Measurements from ENCODE around the gene CTF1. TPM values are rescaled to one million over a fixed set of nuclear protein-coding genes. Genes with fewer than 3 reads are reported as not detected.

CTF1 gene
- total RNA-seq, 1 experiment from 2014 or later: 1.4 TPM

- POLR2A ChIA-PET: interaction anchor here (0.8 to 2.9 kb wide), 6 partner anchors 12 to 88 kb away, joined by 3 to 15 read pairs (median 4); partner anchors contain the start of gene ZNF629
- intact Hi-C loops (cut with micrococcal nuclease): loop anchor here (1.0 to 5.0 kb wide), 3 partner anchors 46 to 88 kb away; partner anchors contain the start of gene ZNF629
Measured at GRCh38 chr16:30874821-30875717, 21.3 kb upstream of the CTF1 start.

More at GRCh38 chr16:30874821-30875717, 21.3 kb upstream of the CTF1 start:
- H4K20me1 ChIP-seq (ENCODE audit: insufficient read depth): no peaks in the 10 kb centered on the region
- H3K27me3 ChIP-seq (ENCODE audit: insufficient read depth, low read length): no peaks in the 10 kb centered on the region
- peak; percentile 91 for ATAC-seq
- ChIA-PET RAD21 (ENCODE audit: low non-redundant PET in 1 of 2, low total read pairs in 2 of 2, uncharacterized antibody in 2 of 2, unreplicated experiment in 2 of 2) (no interaction called here), CTCF (interaction anchor here (1.6 kb wide), 1 partner anchor 30 kb away, joined by 4 read pairs; no protein-coding TSS in a partner anchor)
- H3K27ac ChIP-seq (ENCODE audit: low read depth, low read length): peak overlapping the region; percentile 97
- no peaks in the 10 kb centered on the region for H3K36me3 ChIP-seq (ENCODE audit: control insufficient read depth in 1 of 2, insufficient read depth in 2 of 2, low read length in 2 of 2)
- DNase-seq (ENCODE audit: low read depth, low spot score): peak; percentile 74
- H3K4me3 ChIP-seq (replicated peaks in 1 of 2; ENCODE audit: low read depth in 1 of 2, low read length in 2 of 2): peak overlapping the region; percentile 87 to 89
- BruUV-seq (replicated peaks): TSS peak; percentile 70
- peak overlapping the region; percentile 93 for H3K9ac ChIP-seq (ENCODE audit: low read length)
- no peaks in the 10 kb centered on the region for H3K9me3 ChIP-seq (ENCODE audit: control insufficient read depth in 1 of 2, insufficient read depth in 1 of 2, low read depth in 1 of 2, low read length in 2 of 2)
- peaks cover 0 to 26% of the 10 kb centered on the region in 2 experiments; a peak in 3 of 4 replicates for H3K4me1 ChIP-seq (ENCODE audit: control insufficient read depth in 1 of 2, insufficient read depth in 2 of 2, low read length in 2 of 2)
- H3K4me2 ChIP-seq (ENCODE audit: low read length): peak overlapping the region; percentile 97
- no peaks in the 10 kb centered on the region for H3K9me2 ChIP-seq (ENCODE audit: insufficient read depth)
- TF ChIP-seq JUND (IDR thresholded peaks at IDR 0.05) (peak; percentile 0; the same call in 1 of the 2 replicates), ZBTB33 (IDR thresholded peaks at IDR 0.05; ENCODE audit: extremely low read depth, insufficient replicate concordance, low read length) (peak; percentile 49), EZH2 (IDR thresholded peaks at IDR 0.05) (no peak), EZH2phosphoT487 (IDR thresholded peaks at IDR 0.05; ENCODE audit: borderline replicate concordance) (no peak), MAX (IDR thresholded peaks at IDR 0.05) (peak; percentile 94), ZNF274 (IDR thresholded peaks at IDR 0.05; ENCODE audit: low read depth, low read length) (no peak), CEBPB (IDR thresholded peaks at IDR 0.05; ENCODE audit: low read depth) (no peak), POLR2AphosphoS5 (IDR thresholded peaks at IDR 0.05; ENCODE audit: low read depth, low read length) (peak; percentile 99), YY1 (IDR thresholded peaks at IDR 0.05; ENCODE audit: extremely low read depth, insufficient replicate concordance, low read depth, low read length) (peak; percentile 80), CBX3 (IDR thresholded peaks at IDR 0.05; ENCODE audit: low read depth) (peak; percentile 95), RAD21 (IDR thresholded peaks at IDR 0.05; ENCODE audit: low read depth) (peak; percentile 18; the same call in 1 of the 2 replicates), SRF (IDR thresholded peaks at IDR 0.05; ENCODE audit: low read depth) (no peak), CTCF (IDR thresholded peaks at IDR 0.05 in 2 of 3, conservative IDR thresholded peaks at IDR 0.05 in 1 of 3; ENCODE audit: borderline replicate concordance in 1 of 3, insufficient read depth in 1 of 3, low read depth in 2 of 3, low read length in 2 of 3) (no peak), SP1 (IDR thresholded peaks at IDR 0.05; ENCODE audit: low read depth) (peak; percentile 67), EGR1 (IDR thresholded peaks at IDR 0.05; ENCODE audit: low read depth) (no peak), SIN3A (IDR thresholded peaks at IDR 0.05; ENCODE audit: low read depth) (peak; percentile 95), ELF1 (IDR thresholded peaks at IDR 0.05; ENCODE audit: borderline replicate concordance, low read depth) (no peak; the same call in 1 of the 2 replicates), ATF3 (IDR thresholded peaks at IDR 0.05) (no peak), ZFX (IDR thresholded peaks at IDR 0.05) (peak; percentile 92), TCF7L2 (IDR thresholded peaks at IDR 0.05; ENCODE audit: borderline replicate concordance, extremely low read depth, insufficient read depth, insufficient read length) (peak; percentile 63), POLR2A (IDR thresholded peaks at IDR 0.05; ENCODE audit: borderline replicate concordance, extremely low read depth, insufficient read depth, insufficient read length) (peak; percentile 96)
- peak overlapping the region; percentile 60 for H2AFZ ChIP-seq (ENCODE audit: low read depth, low read length, poor library complexity, severe bottlenecking)
- peaks cover 27% of the 10 kb centered on the region for H3K79me2 ChIP-seq (ENCODE audit: insufficient read depth, low read length)

Measured in HCT116 (cell line).